GM19023 (cell line): ENCODE results near the gene EHD1.

Source experiments
- ATAC-seq: cut with Tn5 transposase; IDR thresholded peaks from one replicate; pipeline ENCODE4 v1.9.1; 2021; ENCODE audit warnings: mild to moderate bottlenecking, moderate library complexity; ENCODE audit not compliant: unreplicated experiment

The EHD1 gene

GRCh38 chr11:64845129-64845775, 33.2 kb downstream of the EHD1 start:
- no peak for ATAC-seq

GRCh38 chr11:64844330-64845128, 33.9 kb downstream of the EHD1 start, which contains the start of gene CDC42BPG:
Gene CDC42BPG (minus strand): TSS chr11:64844653. CDS start chr11:64844569, 84 bp downstream.
- ATAC-seq: no peak

GRCh38 chr11:64843686-64844329, 34.6 kb downstream of the EHD1 start:
- no peak for ATAC-seq

- no peak for ATAC-seq
Observed at GRCh38 chr11:64842851-64843685, 35.4 kb downstream of the EHD1 start.

GRCh38 chr11:64842366-64842759, 36.1 kb downstream of the EHD1 start:
- no peak for ATAC-seq

GRCh38 chr11:64841592-64842365, 36.6 kb downstream of the EHD1 start:
- no peak for ATAC-seq

GRCh38 chr11:64839887-64840782, 38.3 kb downstream of the EHD1 start:
- ATAC-seq: no peak

- no peak for ATAC-seq
Observed at GRCh38 chr11:64839335-64839734, 39.1 kb downstream of the EHD1 start.

- ATAC-seq: no peak
Observed at GRCh38 chr11:64838600-64839334, 39.7 kb downstream of the EHD1 start.

GRCh38 chr11:64837887-64838351, 40.5 kb downstream of the EHD1 start:
- ATAC-seq: no peak

- ATAC-seq: no peak
Observed at GRCh38 chr11:64836448-64837072, 41.9 kb downstream of the EHD1 start.

GRCh38 chr11:64835616-64836447, 42.6 kb downstream of the EHD1 start:
- ATAC-seq: no peak

GRCh38 chr11:64834723-64835615, 43.5 kb downstream of the EHD1 start:
- ATAC-seq: no peak

GRCh38 chr11:64834031-64834722, 44.2 kb downstream of the EHD1 start:
- no peak for ATAC-seq

- ATAC-seq: no peak
Observed at GRCh38 chr11:64833509-64833908, 44.9 kb downstream of the EHD1 start.

- ATAC-seq: no peak
Observed at GRCh38 chr11:64833198-64833502, 45.3 kb downstream of the EHD1 start.
